Stomach smooth muscle (tissue), 2 donors: ENCODE data around the gene TTC21A.

Experiments used
- H3K27ac ChIP-seq: one replicate; pipeline ENCODE4 v1.7.0; 2013; ENCODE audit warnings: mild to moderate bottlenecking, low read length, inconsistent platforms
- H3K27me3 ChIP-seq, 2 donors: one replicate each; pipeline ENCODE4 v1.7.0; 2013; ENCODE audit warnings: low read length in 2 of 2; ENCODE audit not compliant: insufficient read depth in 2 of 2, control insufficient read depth in 1 of 2
- H3K36me3 ChIP-seq, 2 donors: one replicate each; pipeline ENCODE4 v1.7.0; 2013; ENCODE audit warnings: low read length in 2 of 2; ENCODE audit not compliant: control insufficient read depth in 2 of 2, insufficient read depth in 2 of 2
- H3K4me1 ChIP-seq: one replicate; pipeline ENCODE4 v1.7.0; 2013; ENCODE audit warnings: low read length; ENCODE audit not compliant: control insufficient read depth, insufficient read depth
- H3K4me3 ChIP-seq, 2 donors: one replicate each; pipeline ENCODE4 v1.7.0; 2013; ENCODE audit warnings: low read length in 2 of 2
- H3K9ac ChIP-seq, 2 donors: one replicate each; pipeline ENCODE4 v1.7.0; 2013; ENCODE audit warnings: low read length in 2 of 2, mild to moderate bottlenecking in 1 of 2
- H3K9me3 ChIP-seq, 2 donors: one replicate each; pipeline ENCODE4 v1.7.0; 2013; ENCODE audit warnings: low read length in 2 of 2; ENCODE audit not compliant: control insufficient read depth in 2 of 2
- donor health status: healthy.
- donor health status: Pancreatic carcinoma.

The TTC21A gene

DNA sequence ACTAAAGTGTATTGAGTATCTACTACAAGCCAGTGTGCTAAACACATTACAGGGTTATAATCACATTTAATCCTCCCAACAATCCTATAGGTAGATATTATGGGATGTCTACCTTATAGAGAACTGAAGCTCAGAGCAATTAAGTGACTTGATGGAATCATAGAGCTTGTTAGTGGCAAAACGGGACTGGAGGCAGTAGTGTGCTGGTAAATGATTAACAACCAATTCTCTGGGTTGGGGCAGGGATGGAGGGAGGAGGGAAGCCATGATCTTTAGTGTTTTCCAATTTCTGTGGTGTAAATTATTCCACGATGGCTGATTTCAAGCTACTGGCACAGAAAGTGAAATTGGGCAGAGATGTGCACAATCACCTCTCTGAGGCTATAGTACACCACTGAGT is 64.4 kb downstream of the TTC21A start:
- no peak overlapping the region for H3K27ac ChIP-seq
- no peaks in the 10 kb centered on the region for H3K27me3 ChIP-seq
- H3K9ac ChIP-seq: no peak overlapping the region
- no peaks in the 10 kb centered on the region for H3K9me3 ChIP-seq
- peaks cover under 1% of the 10 kb centered on the region for H3K4me1 ChIP-seq
- no peaks in the 10 kb centered on the region for H3K36me3 ChIP-seq
- no peak overlapping the region for H3K4me3 ChIP-seq

DNA sequence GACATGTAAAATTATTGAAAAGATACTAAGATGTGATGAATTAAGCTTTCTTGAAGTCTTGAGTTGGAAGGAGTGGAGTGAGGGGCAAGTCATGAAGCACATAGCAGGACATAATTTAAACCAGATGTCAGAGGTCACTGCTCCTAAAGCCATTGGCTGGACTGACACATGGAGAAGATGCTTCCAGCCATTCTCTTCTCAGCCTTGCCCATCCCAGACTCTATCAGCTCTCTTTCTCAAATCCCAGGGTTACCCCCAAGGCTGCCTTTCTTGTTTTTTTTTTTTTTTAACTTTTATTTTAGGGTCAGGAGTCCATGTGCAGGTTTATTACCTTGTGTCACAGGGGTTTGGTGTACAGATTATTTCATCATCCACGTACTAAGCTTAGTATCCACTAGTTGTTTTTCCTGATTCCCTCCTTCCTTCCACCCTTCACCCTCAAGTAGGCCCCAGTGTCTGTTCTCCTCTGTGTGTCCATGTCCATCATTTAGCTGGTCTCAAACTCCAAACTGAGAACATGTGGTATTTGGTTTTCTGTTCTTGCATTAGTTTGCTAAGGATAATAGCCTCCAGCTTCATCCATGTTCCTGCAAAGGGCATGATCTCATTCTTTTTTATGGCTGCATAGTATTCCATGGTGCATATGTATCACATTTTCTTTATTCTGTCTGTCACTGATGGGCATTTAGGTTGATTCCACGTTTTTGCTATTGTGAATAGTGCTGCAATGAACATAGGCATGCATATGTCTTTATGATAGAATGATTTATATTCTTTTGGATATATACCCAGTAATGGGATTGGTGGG is 66.0 kb downstream of the TTC21A start:
- Histone ChIP-seq H3K9me3 (no peaks in the 10 kb centered on the region), H3K4me1 (peaks cover 7% of the 10 kb centered on the region), H3K9ac (no peak overlapping the region), H3K27ac (no peak overlapping the region), H3K36me3 (no peaks in the 10 kb centered on the region), H3K4me3 (no peak overlapping the region), H3K27me3 (no peaks in the 10 kb centered on the region)

- Histone ChIP-seq H3K36me3 (no peaks in the 10 kb centered on the region), H3K27me3 (no peaks in the 10 kb centered on the region), H3K4me3 (no peak overlapping the region), H3K27ac (peak overlapping the region; percentile 95), H3K9ac (peak overlapping the region in 1 of 2 donors; percentile 76), H3K4me1 (peaks cover 21% of the 10 kb centered on the region), H3K9me3 (no peaks in the 10 kb centered on the region)
Measured at GRCh38 chr3:39176025-39176714, 68.7 kb downstream of the TTC21A start.

- Histone ChIP-seq H3K27me3 (no peaks in the 10 kb centered on the region), H3K36me3 (no peaks in the 10 kb centered on the region), H3K9me3 (no peaks in the 10 kb centered on the region), H3K27ac (peak overlapping the region; percentile 95), H3K9ac (peak overlapping the region; percentile 74 to 87), H3K4me1 (peaks cover 25% of the 10 kb centered on the region), H3K4me3 (peak overlapping the region; percentile 57 to 73)
Measured at GRCh38 chr3:39177708-39178332, 70.3 kb downstream of the TTC21A start.

DNA sequence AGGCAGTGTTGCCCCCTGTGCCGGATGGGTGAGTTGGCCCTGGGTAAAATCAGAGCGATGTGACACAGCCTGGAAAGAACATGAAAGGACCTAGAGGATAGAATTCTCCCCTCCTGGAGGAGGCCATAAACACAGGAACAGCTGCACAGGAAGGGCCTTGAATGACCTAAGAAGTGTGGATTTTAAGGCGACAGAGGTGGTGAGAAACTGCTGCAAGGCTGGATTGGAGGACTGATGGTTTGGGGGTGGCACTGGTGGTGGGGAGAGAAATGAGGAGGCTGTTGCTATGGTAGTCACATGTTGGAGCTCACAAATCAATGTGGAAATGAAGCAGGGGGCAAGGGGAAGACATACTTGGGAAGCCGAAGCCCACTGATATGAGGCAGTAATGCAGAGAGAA is 71.1 kb downstream of the TTC21A start:
- Histone ChIP-seq H3K27ac (peak overlapping the region; percentile 90), H3K27me3 (no peaks in the 10 kb centered on the region), H3K36me3 (no peaks in the 10 kb centered on the region), H3K4me3 (peak overlapping the region; percentile 57 to 73), H3K9me3 (no peaks in the 10 kb centered on the region), H3K4me1 (peaks cover 32% of the 10 kb centered on the region), H3K9ac (peak overlapping the region; percentile 74 to 87)

GRCh38 chr3:39180183-39180545 is 72.7 kb downstream of the TTC21A start:
- Histone ChIP-seq H3K9ac (peak overlapping the region; percentile 55 to 62), H3K4me3 (peak overlapping the region; percentile 50 to 67), H3K4me1 (peaks cover 41% of the 10 kb centered on the region)

DNA sequence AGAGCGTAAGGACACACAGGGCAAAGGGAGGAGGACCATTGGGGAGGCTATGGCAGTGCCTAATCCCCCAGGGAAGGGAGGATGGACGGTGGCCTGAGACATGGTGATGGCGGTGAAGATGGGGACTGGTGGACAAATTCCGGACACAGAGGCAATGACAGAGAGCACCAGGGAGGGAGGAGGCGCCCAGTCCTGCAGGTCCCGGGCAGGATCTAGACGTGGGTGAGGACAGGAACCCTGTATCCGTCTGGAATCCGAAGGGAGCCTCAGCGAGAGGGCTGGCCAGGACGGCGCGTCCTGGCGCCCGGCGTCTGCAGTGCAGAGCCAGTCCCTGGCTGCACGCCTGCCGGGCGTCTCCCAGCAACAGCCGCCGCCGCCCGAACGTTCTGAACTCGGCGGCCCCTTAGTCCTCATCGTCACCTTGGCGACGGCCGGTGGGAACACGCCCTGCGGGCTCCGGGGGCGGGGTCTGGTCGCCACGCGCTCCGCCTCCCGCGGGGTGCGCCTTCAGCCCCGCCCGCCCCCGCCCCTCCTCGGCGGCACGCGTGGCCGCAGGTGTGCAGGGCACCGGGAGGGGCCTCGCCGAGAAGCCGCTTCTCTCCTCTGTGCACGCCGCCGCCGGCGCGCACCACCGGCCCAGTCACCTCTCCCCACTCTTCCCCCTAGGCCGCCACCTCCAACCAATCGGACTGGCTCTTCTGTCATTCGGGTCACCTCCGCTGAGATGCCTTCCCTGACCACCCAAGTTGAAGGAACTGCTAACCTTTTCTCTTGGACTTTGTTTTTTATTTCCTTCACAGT is 73.3 kb downstream of the TTC21A start:
- peak overlapping the region; percentile 55 to 62 for H3K9ac ChIP-seq
- H3K9me3 ChIP-seq: no peaks in the 10 kb centered on the region
- peaks cover 41% of the 10 kb centered on the region for H3K4me1 ChIP-seq
- H3K36me3 ChIP-seq: no peaks in the 10 kb centered on the region
- peak overlapping the region; percentile 82 for H3K27ac ChIP-seq
- peak overlapping the region; percentile 50 to 67 for H3K4me3 ChIP-seq
- no peaks in the 10 kb centered on the region for H3K27me3 ChIP-seq

More at GRCh38 chr3:39180183-39180545, 72.7 kb downstream of the TTC21A start:
- H3K27me3 ChIP-seq: no peaks in the 10 kb centered on the region
- H3K27ac ChIP-seq: peak overlapping the region; percentile 82
- H3K36me3 ChIP-seq: no peaks in the 10 kb centered on the region
- no peaks in the 10 kb centered on the region for H3K9me3 ChIP-seq

DNA sequence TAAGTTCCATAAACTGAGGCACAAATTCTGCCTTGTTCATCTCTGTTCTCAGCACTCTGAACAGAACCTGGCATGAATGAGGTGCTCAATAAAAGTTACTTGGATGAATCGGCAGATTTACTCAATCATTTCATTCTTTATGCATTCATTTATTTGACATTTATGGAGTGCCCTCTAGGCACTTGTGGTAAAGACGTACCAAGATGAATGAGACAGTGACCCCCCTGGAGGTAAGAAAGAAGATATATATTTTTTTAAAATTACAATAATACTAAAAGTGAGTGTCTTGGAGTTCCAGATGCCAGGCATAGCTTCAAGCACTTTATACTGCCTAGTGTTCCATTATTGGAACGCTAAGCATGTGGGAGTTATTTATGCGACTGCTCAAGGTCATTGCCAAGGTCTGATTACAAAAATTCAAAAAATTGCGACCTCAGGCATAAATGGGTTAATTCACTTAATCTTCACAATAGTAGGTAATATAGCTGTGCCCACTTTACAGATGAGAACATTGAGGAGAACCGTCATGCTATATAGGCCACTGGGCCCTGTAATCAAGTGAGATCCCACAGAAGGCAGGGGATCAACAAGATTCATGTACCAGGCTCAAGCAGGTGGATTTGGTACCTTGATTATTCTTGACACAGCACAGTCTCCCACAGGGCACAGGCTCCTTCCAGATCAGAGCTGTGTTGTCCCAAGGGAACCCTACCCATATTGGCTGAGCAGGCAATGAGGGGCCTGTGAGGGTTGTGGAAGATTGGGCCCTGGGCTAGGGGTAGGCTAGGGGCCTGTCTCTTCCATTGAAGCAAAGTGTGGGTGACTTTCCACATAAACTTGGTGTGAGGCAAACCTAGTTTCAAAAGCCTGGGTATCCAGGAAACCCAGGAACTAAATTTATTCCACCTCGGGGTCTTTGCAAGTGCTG is 74.2 kb downstream of the TTC21A start:
- Histone ChIP-seq H3K27ac (peak overlapping the region; percentile 75), H3K4me1 (peaks cover 41% of the 10 kb centered on the region), H3K9me3 (no peaks in the 10 kb centered on the region), H3K9ac (no peak overlapping the region), H3K27me3 (no peaks in the 10 kb centered on the region), H3K4me3 (peak overlapping the region; percentile 34 to 67), H3K36me3 (no peaks in the 10 kb centered on the region)

GRCh38 chr3:39183211-39184080 is 76.0 kb downstream of the TTC21A start:
- no peaks in the 10 kb centered on the region for H3K9me3 ChIP-seq
- no peak overlapping the region for H3K9ac ChIP-seq
- no peaks in the 10 kb centered on the region for H3K36me3 ChIP-seq
- peak overlapping the region; percentile 46 for H3K27ac ChIP-seq
- H3K27me3 ChIP-seq: no peaks in the 10 kb centered on the region
- no peak overlapping the region for H3K4me3 ChIP-seq
- peaks cover 34% of the 10 kb centered on the region for H3K4me1 ChIP-seq
